ENCODE results near the gene KBTBD12. TPM values are rescaled to one million over a fixed set of nuclear protein-coding genes. Genes with fewer than 3 reads are reported as not detected.

Gene KBTBD12
- total and polyA plus RNA-seq, 10 of the 15 experiments (the other 5 are each of a cell fraction or from before 2014, with no cell fraction given): 0.01 to 0.11 TPM; not detected in 8

DNA sequence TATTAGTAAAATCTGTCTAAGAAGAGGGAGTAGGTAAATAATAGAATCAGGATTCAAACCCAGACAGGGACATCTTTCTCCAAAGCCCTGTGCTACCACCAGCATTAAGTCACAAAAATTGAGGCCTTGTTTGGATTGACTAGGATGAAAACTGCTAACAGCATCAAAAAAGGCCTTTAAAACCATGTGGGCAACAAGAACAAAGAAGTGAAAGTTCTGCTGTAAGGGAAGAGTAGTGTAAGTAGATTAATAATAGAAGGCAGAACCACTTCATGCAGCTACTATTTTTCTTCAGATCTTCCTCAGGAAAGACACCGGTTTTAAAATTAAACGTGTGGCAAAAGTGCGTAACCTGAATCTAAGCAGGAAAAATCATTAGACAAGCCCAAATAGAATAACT is 15.3 kb upstream of the KBTBD12 start (continued):
- TF ChIP-seq FOXK2 (IDR thresholded peaks at IDR 0.05): no peak
- TF ChIP-seq NR2F1 (conservative IDR thresholded peaks at IDR 0.05): no peak
- no peak for TF ChIP-seq PAX8 (IDR thresholded peaks at IDR 0.05)
- 0 out of 2 replicates have a peak, but pooled peaks have one; percentile 44 for TF ChIP-seq MEF2A (IDR thresholded peaks at IDR 0.05; ENCODE audit: insufficient read depth, low read depth, low read length)
- TF ChIP-seq, protein P1, sequence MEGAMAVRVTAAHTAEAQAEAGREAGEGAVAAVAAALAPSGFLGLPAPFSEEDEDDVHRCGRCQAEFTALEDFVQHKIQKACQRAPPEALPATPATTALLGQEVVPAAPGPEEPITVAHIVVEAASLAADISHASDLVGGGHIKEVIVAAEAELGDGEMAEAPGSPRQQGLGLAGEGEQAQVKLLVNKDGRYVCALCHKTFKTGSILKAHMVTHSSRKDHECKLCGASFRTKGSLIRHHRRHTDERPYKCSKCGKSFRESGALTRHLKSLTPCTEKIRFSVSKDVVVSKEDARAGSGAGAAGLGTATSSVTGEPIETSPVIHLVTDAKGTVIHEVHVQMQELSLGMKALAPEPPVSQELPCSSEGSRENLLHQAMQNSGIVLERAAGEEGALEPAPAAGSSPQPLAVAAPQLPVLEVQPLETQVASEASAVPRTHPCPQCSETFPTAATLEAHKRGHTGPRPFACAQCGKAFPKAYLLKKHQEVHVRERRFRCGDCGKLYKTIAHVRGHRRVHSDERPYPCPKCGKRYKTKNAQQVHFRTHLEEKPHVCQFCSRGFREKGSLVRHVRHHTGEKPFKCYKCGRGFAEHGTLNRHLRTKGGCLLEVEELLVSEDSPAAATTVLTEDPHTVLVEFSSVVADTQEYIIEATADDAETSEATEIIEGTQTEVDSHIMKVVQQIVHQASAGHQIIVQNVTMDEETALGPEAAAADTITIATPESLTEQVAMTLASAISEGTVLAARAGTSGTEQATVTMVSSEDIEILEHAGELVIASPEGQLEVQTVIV (IDR thresholded peaks at IDR 0.05; ENCODE audit: borderline replicate concordance, partially characterized antibody): no peak
- no peak for TF ChIP-seq RFX5 (IDR thresholded peaks at IDR 0.05; ENCODE audit: low read depth, low read length)
- TF ChIP-seq PAX5 (IDR thresholded peaks at IDR 0.05; ENCODE audit: borderline replicate concordance, low read depth, low read length): no peak
- TF ChIP-seq GATAD2B (conservative IDR thresholded peaks at IDR 0.05; ENCODE audit: low read depth): no peak
- TF ChIP-seq SPI1 (IDR thresholded peaks at IDR 0.05; ENCODE audit: borderline replicate concordance, insufficient read depth, low read depth, low read length): peak; percentile 40; the same call in 1 of the 2 replicates

DNA sequence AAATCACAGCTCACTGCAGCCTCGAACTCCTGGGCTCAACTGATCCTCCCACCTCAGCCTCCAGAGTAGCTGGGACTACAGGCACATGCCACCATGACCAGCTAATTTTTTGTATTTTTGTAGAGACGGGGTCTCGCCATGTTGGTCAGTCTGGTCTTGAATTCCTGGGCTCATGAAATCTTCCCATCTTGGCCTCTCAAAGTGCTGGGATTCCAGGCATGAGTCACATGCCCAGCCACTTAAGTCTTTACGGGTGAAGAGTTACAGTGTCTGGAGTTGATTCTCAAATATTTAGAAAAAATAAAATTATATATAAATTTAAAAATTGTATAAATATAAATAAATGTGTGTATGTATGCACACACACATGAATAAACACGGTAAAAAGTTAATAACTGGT is 14.5 kb upstream of the KBTBD12 start:
- ChIA-PET CTCF (interaction anchor here (1.1 kb wide), 1 partner anchor 9 kb away, joined by 3 read pairs; no protein-coding TSS in a partner anchor), RAD21 (ENCODE audit: unreplicated experiment) (no interaction called here), SMC1A (ENCODE audit: uncharacterized antibody, unreplicated experiment) (no interaction called here), POLR2A (no interaction called here)
- H3K79me2 ChIP-seq (ENCODE audit: control insufficient read depth, insufficient read depth, low read length): no peaks in the 10 kb centered on the region
- in situ Hi-C loops (cut with MboI): no loop called here
- FAIRE-seq: no peak
- no peaks in the 10 kb centered on the region for H3K27me3 ChIP-seq (replicated peaks in 1 of 2; ENCODE audit: control insufficient read depth in 2 of 2, insufficient read depth in 2 of 2, low read length in 1 of 2)
- H3K4me3 ChIP-seq: no peak overlapping the region
- peaks cover 9% of the 10 kb centered on the region for H3K4me1 ChIP-seq (ENCODE audit: control insufficient read depth, insufficient read depth, low read length)
- no peaks in the 10 kb centered on the region for H3K36me3 ChIP-seq (ENCODE audit: control insufficient read depth in 2 of 2, insufficient read depth in 2 of 2, low read length in 1 of 2)
- no TSS peak for BruUV-seq (replicated peaks)
- intact Hi-C loops (cut with micrococcal nuclease; ENCODE audit: unreplicated experiment): no loop called here
- no peak overlapping the region for H2AFZ ChIP-seq (ENCODE audit: control insufficient read depth, low read depth, low read length)
- no peaks in the 10 kb centered on the region for H4K20me1 ChIP-seq (ENCODE audit: control insufficient read depth, insufficient read depth)
- 51% methylated on average over 5 of the region's 5 CpGs for WGBS (ENCODE audit: insufficient coverage, insufficient replicate concordance, low lambda C conversion rate, missing lambda C conversion rate)
- no peak overlapping the region for H3K9ac ChIP-seq (ENCODE audit: control insufficient read depth, insufficient read depth, low read length)
- H3K27ac ChIP-seq (ENCODE audit: control insufficient read depth, insufficient read depth): no peak overlapping the region
- no peak for ATAC-seq
- H3K9me3 ChIP-seq (replicated peaks; ENCODE audit: control insufficient read depth, insufficient read depth, low read length): no peaks in the 10 kb centered on the region
- no peak for DNase-seq (ENCODE audit: low read depth, low spot score)
- no peak overlapping the region for H3K4me2 ChIP-seq (ENCODE audit: control insufficient read depth, insufficient read depth)
- TF ChIP-seq TAF1 (IDR thresholded peaks at IDR 0.05; ENCODE audit: borderline replicate concordance, low read depth, low read length) (no peak), NFIC (IDR thresholded peaks at IDR 0.05; ENCODE audit: low read depth, low read length) (no peak), ZNF622 (IDR thresholded peaks at IDR 0.05) (no peak), YBX1 (IDR thresholded peaks at IDR 0.05) (no peak), ZNF274 (IDR thresholded peaks at IDR 0.05; ENCODE audit: insufficient read depth, insufficient read length) (no peak), PAX8 (IDR thresholded peaks at IDR 0.05) (no peak), KDM1A (IDR thresholded peaks at IDR 0.05; ENCODE audit: borderline replicate concordance) (no peak), BHLHE40 (IDR thresholded peaks at IDR 0.05; ENCODE audit: borderline replicate concordance in 1 of 2, low read depth in 2 of 2, low read length in 1 of 2) (no peak), RELA (IDR thresholded peaks at IDR 0.05; ENCODE audit: borderline replicate concordance, partially characterized antibody) (no peak), CHD1 (IDR thresholded peaks at IDR 0.05; ENCODE audit: low read depth, low read length) (no peak), FOXK2 (IDR thresholded peaks at IDR 0.05) (no peak), STAT3 (IDR thresholded peaks at IDR 0.05; ENCODE audit: low read depth, low read length) (no peak), IRF4 (IDR thresholded peaks at IDR 0.05; ENCODE audit: low read depth, low read length) (no peak), TARDBP (IDR thresholded peaks at IDR 0.05; ENCODE audit: borderline replicate concordance) (no peak)
- TF ChIP-seq, protein P2, sequence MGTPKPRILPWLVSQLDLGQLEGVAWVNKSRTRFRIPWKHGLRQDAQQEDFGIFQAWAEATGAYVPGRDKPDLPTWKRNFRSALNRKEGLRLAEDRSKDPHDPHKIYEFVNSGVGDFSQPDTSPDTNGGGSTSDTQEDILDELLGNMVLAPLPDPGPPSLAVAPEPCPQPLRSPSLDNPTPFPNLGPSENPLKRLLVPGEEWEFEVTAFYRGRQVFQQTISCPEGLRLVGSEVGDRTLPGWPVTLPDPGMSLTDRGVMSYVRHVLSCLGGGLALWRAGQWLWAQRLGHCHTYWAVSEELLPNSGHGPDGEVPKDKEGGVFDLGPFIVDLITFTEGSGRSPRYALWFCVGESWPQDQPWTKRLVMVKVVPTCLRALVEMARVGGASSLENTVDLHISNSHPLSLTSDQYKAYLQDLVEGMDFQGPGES (IDR thresholded peaks at IDR 0.05): no peak

Measured in GM12878 (cell line).